GM20000 (cell line): ENCODE measurements around the gene CMBL.

Source experiments
- DNase-seq: peaks from one replicate; pipeline ENCODE4 v3.0.0; 2012; ENCODE audit warnings: low spot score
- CTCF ChIP-seq: IDR thresholded peaks from 2 replicates; pipeline ENCODE4 v1.5.1; 2012; ENCODE audit warnings: mild to moderate bottlenecking, control low read depth; ENCODE audit errors: extremely low read depth, missing control alignments

CMBL gene

GRCh38 chr5:10311595-10312425 lies 4.1 kb upstream of the CMBL start:
- TF ChIP-seq CTCF = no peak
- DNase-seq = no peak

GRCh38 chr5:10310835-10311570 lies 3.3 kb upstream of the CMBL start:
- DNase-seq = peak; percentile 44

GRCh38 chr5:10310066-10310779 lies 2.5 kb upstream of the CMBL start:
- TF ChIP-seq CTCF = no peak
- no peak for DNase-seq

GRCh38 chr5:10308844-10309243 lies 1.1 kb upstream of the CMBL start:
- no peak for TF ChIP-seq CTCF
- no peak for DNase-seq

- DNase-seq = no peak
Observed at GRCh38 chr5:10306806-10307205, 896 bp downstream of the CMBL start.

GRCh38 chr5:10306114-10306513 lies 1.6 kb downstream of the CMBL start:
- no peak for TF ChIP-seq CTCF
- DNase-seq = no peak

More at GRCh38 chr5:10306806-10307205, 896 bp downstream of the CMBL start:
- TF ChIP-seq CTCF = no peak

- TF ChIP-seq CTCF = no peak
- no peak for DNase-seq
Observed at GRCh38 chr5:10304932-10305331, 2.8 kb downstream of the CMBL start.
